IMR-90 (cell line): ENCODE data around the gene CARD8. TPM values are rescaled to one million over a fixed set of nuclear protein-coding genes. Genes with fewer than 3 reads are reported as not detected.

Experiments
- ATAC-seq: fragments of 200-7000 bp; cut with Tn5 transposase; 2 replicates; pipeline ENCODE4 v1.9.1; 2020; ENCODE audit warnings: low read depth, mild to moderate bottlenecking, moderate library complexity
- BruUV-seq: library from RNA; stranded (reverse); fragments of 400-500 nt; replicated peaks from 2 replicates; lab custom pipeline; 2021; lab: Mats Ljungman, UMichigan
- CTCF ChIA-PET: fragments of 300-600 bp; formaldehyde crosslinking; extraction: SDS; loops from one replicate; lab custom pipeline; 2021; ENCODE audit warnings: antibody characterized with exemption; lab: Yijun Ruan, JAX
- POLR2A ChIA-PET: fragments of 300-600 bp; sonication (Branson Sonifier 250); formaldehyde crosslinking; loops from one replicate; lab custom pipeline; 2022; ENCODE audit warnings: antibody characterized with exemption; ENCODE audit not compliant: unreplicated experiment; lab: Charles Lee
- DNase-seq: peaks from one replicate; pipeline ENCODE4 v3.0.0; 2013
- H2AFZ ChIP-seq: replicated peaks from 2 replicates; pipeline ENCODE3; 2013; ENCODE audit warnings: low read length, mild to moderate bottlenecking; ENCODE audit not compliant: poor library complexity
- H2AK5ac ChIP-seq: 2 replicates; pipeline ENCODE4 v1.6.1; 2013; ENCODE audit warnings: low read depth, low read length, inconsistent platforms
- H2AK9ac ChIP-seq: replicated peaks from 2 replicates; pipeline ENCODE3; 2013; ENCODE audit warnings: mild to moderate bottlenecking, low read depth, low read length, moderate library complexity; ENCODE audit not compliant: poor library complexity
- H2BK120ac ChIP-seq: 2 replicates; pipeline ENCODE4 v1.6.1; 2013; ENCODE audit warnings: low read depth, low read length, inconsistent platforms
- H2BK15ac ChIP-seq: 3 replicates; pipeline ENCODE4 v1.6.1; 2013; ENCODE audit warnings: low read depth, low read length, inconsistent platforms
- H2BK20ac ChIP-seq: 2 replicates; pipeline ENCODE4 v1.6.1; 2013; ENCODE audit warnings: low read depth, mild to moderate bottlenecking, inconsistent platforms, low read length, moderate library complexity
- H2BK5ac ChIP-seq: 2 replicates; pipeline ENCODE4 v1.6.1; 2013; ENCODE audit warnings: mild to moderate bottlenecking, low read depth, low read length, inconsistent platforms; ENCODE audit not compliant: poor library complexity, severe bottlenecking
- H3K14ac ChIP-seq: replicated peaks from 2 replicates; pipeline ENCODE4 v1.6.1; 2013; ENCODE audit warnings: low read depth, low read length, inconsistent platforms
- H3K18ac ChIP-seq: 2 replicates; pipeline ENCODE4 v1.6.1; 2013; ENCODE audit warnings: low read depth, low read length, control low read depth
- H3K23ac ChIP-seq: 2 replicates; pipeline ENCODE4 v1.6.1; 2013; ENCODE audit warnings: low read depth, low read length, inconsistent platforms
- H3K27ac ChIP-seq: 2 replicates; pipeline ENCODE4 v1.5.1; 2013; ENCODE audit warnings: mild to moderate bottlenecking, control low read depth, low read length; ENCODE audit not compliant: insufficient read depth
- H3K27me3 ChIP-seq: 2 replicates; pipeline ENCODE4 v1.6.1; 2013; ENCODE audit warnings: low read length; ENCODE audit not compliant: control insufficient read depth, insufficient read depth
- H3K36me3 ChIP-seq: 2 replicates; pipeline ENCODE4 v1.6.1; 2013; ENCODE audit warnings: low read length, mixed read lengths; ENCODE audit not compliant: control insufficient read depth, insufficient read depth
- H3K4ac ChIP-seq: 2 replicates; pipeline ENCODE4 v1.6.1; 2013; ENCODE audit warnings: low read depth, low read length, inconsistent platforms
- H3K4me1 ChIP-seq: 2 replicates; pipeline ENCODE4 v1.6.1; 2013; ENCODE audit warnings: low read length, mixed read lengths; ENCODE audit not compliant: control insufficient read depth, insufficient read depth
- H3K4me2 ChIP-seq: 2 replicates; pipeline ENCODE4 v1.6.1; 2013; ENCODE audit warnings: low read depth, mild to moderate bottlenecking, control low read depth, low read length, moderate library complexity
- H3K4me3 ChIP-seq: 2 replicates; pipeline ENCODE4 v1.5.1; 2013; ENCODE audit warnings: low read depth, mild to moderate bottlenecking, control low read depth, low read length, moderate library complexity; ENCODE audit not compliant: insufficient read depth
- H3K56ac ChIP-seq: 2 replicates; pipeline ENCODE4 v1.6.1; 2013; ENCODE audit warnings: low read length, inconsistent platforms; ENCODE audit not compliant: insufficient read depth; ENCODE audit errors: extremely low read depth
- H3K79me1 ChIP-seq, 2 experiments: 2 replicates each; pipeline ENCODE4 v1.6.1; 2013; ENCODE audit warnings: low read length in 2 of 2, inconsistent platforms in 1 of 2, low read depth in 1 of 2
- H3K9ac ChIP-seq: 2 replicates; pipeline ENCODE4 v1.6.1; 2013; ENCODE audit warnings: low read depth, low read length, control low read depth
- H3K9me1 ChIP-seq: 2 replicates; pipeline ENCODE4 v1.6.1; 2013; ENCODE audit warnings: low read length, inconsistent platforms; ENCODE audit not compliant: insufficient read depth
- H3K9me3 ChIP-seq: 2 replicates; pipeline ENCODE4 v1.6.1; 2013; ENCODE audit warnings: low read length; ENCODE audit not compliant: control insufficient read depth, insufficient read depth
- H4K20me1 ChIP-seq: 2 replicates; pipeline ENCODE4 v1.6.1; 2013; ENCODE audit warnings: low read length, inconsistent platforms; ENCODE audit not compliant: insufficient read depth
- H4K5ac ChIP-seq: 2 replicates; pipeline ENCODE4 v1.6.1; 2013; ENCODE audit warnings: mild to moderate bottlenecking, low read depth, low read length, control low read depth
- H4K8ac ChIP-seq, 2 experiments: 2 replicates each; pipeline ENCODE4 v1.6.1; 2013; ENCODE audit warnings: low read depth in 2 of 2, low read length in 2 of 2, control low read depth in 1 of 2, inconsistent platforms in 1 of 2
- H4K91ac ChIP-seq: 2 replicates; pipeline ENCODE4 v1.6.1; 2013; ENCODE audit warnings: low read depth, low read length, inconsistent platforms; ENCODE audit not compliant: insufficient read depth
- BHLHE40 ChIP-seq: fragments of 150-350 bp; IDR thresholded peaks from 2 replicates; pipeline ENCODE4 v1.6.1; 2016; ENCODE audit warnings: mild to moderate bottlenecking, low read depth, low read length
- CHD1 ChIP-seq: IDR thresholded peaks from 2 replicates; pipeline ENCODE4 v1.6.1; 2012; ENCODE audit warnings: low read depth, low read length, improper control_type of control experiment
- CTCF ChIP-seq: conservative IDR thresholded peaks from 2 replicates; pipeline ENCODE4 v1.5.1; 2012; ENCODE audit warnings: mild to moderate bottlenecking, low read depth, low read length, improper control_type of control experiment
- FOS ChIP-seq: fragments of 150-350 bp; IDR thresholded peaks from 2 replicates; pipeline ENCODE4 v1.6.1; 2016; ENCODE audit warnings: low read depth, low read length
- MAFK ChIP-seq: IDR thresholded peaks from 2 replicates; pipeline ENCODE4 v1.6.1; 2012; ENCODE audit warnings: low read depth, low read length, improper control_type of control experiment
- MAZ ChIP-seq: IDR thresholded peaks from 2 replicates; pipeline ENCODE4 v1.6.1; 2012; ENCODE audit warnings: low read depth, mild to moderate bottlenecking, low read length, improper control_type of control experiment, moderate library complexity, borderline replicate concordance
- NFE2L2 ChIP-seq: fragments of 150-350 bp; IDR thresholded peaks from 2 replicates; pipeline ENCODE4 v1.6.1; 2016; ENCODE audit warnings: low read depth, mild to moderate bottlenecking, low read length
- POLR2A ChIP-seq: IDR thresholded peaks from 2 replicates; pipeline ENCODE4 v1.6.1; 2012; ENCODE audit warnings: mild to moderate bottlenecking, low read depth, low read length
- RAD21 ChIP-seq: IDR thresholded peaks from 2 replicates; pipeline ENCODE4 v1.6.1; 2012; ENCODE audit warnings: low read length, improper control_type of control experiment
- USF2 ChIP-seq: fragments of 150-350 bp; IDR thresholded peaks from 2 replicates; pipeline ENCODE4 v1.6.1; 2017; ENCODE audit warnings: mild to moderate bottlenecking, antibody characterized with exemption, low read length, low read depth
- whole genome bisulfite sequencing, 2 experiments: methylation state at CpG; one replicate each; pipeline versions ENCODE4 v1.1.5 to v1.1.7; 2013; ENCODE audit warnings: missing lambda C conversion rate in 2 of 2; ENCODE audit not compliant: insufficient read length in 1 of 2; ENCODE audit errors: extremely low coverage in 2 of 2; 5-methylcytosine and 5-hydroxymethylcytosine counted together
- dilution Hi-C: fragments of 300-500 bp; cut with HindIII; formaldehyde crosslinking; loops from one replicate; pipeline ENCODE4 v1.14.3; 2018; ENCODE audit warnings: low sequenced_read_pairs; ENCODE audit not compliant: unreplicated experiment
- in situ Hi-C: fragments of 300-500 bp; cut with MboI; formaldehyde crosslinking; loops from 3 replicates; pipeline ENCODE4 v1.14.3; 2019; ENCODE audit warnings: low sequenced_read_pairs, inconsistent platforms, mixed read lengths
- intact Hi-C: fragments of 100-400 bp; cut with micrococcal nuclease; formaldehyde crosslinking; loops from 2 replicates; pipeline ENCODE4 v1.10.0; 2022
- polyA plus RNA-seq, 3 experiments: library from polyadenylated mRNA; depleted of rRNA; stranded (reverse); fragments of >200 nt; gene quantifications; 2 replicates each; pipeline ENCODE4 v1.2.3, GENCODE V29; 2012; ENCODE audit warnings: low replicate concordance in 1 of 3
- total RNA-seq: library from RNA; depleted of rRNA; stranded (reverse); fragments of >200 nt; gene quantifications from 2 replicates; pipeline ENCODE4 v1.2.3, GENCODE V29; 2012

Gene CARD8
- total and polyA plus RNA-seq, 2 of the 4 experiments (the other 2 are of a cell fraction), result 11.3 to 15.5 TPM

GRCh38 chr19:48175578-48175977, 80.1 kb downstream of the CARD8 start:
- Histone ChIP-seq H3K14ac (no peak overlapping the region), H2AK5ac (no peak overlapping the region), H3K9me1 (no peaks in the 10 kb centered on the region; the same call in 1 of the 2 replicates), H3K23ac (no peak overlapping the region), H4K5ac (no peak overlapping the region), H3K4ac (no peak overlapping the region), H3K9ac (no peak overlapping the region), H3K4me2 (no peak overlapping the region), H4K20me1 (no peaks in the 10 kb centered on the region), H3K18ac (no peak overlapping the region), H3K4me3 (no peak overlapping the region), H2AFZ (no peak overlapping the region), H2BK15ac (no peak overlapping the region), H3K27ac (no peak overlapping the region), H3K36me3 (peaks cover 19% of the 10 kb centered on the region), H4K8ac (no peak overlapping the region), H2BK20ac (no peak overlapping the region), H3K27me3 (no peaks in the 10 kb centered on the region), H2BK5ac (no peak overlapping the region), H3K79me1 (peaks cover 14 to 35% of the 10 kb centered on the region in 2 experiments), H3K9me3 (no peaks in the 10 kb centered on the region), H3K4me1 (peaks cover 2% of the 10 kb centered on the region), H4K91ac (no peak overlapping the region), H3K56ac (no peak overlapping the region), H2BK120ac (no peak overlapping the region), H2AK9ac (no peak overlapping the region)
- dilution Hi-C loops (no loop called here), in situ Hi-C loops (no loop called here), intact Hi-C loops (no loop called here)
- POLR2A ChIA-PET, result no interaction called here
- TF ChIP-seq BHLHE40 (no peak), USF2 (no peak), POLR2A (no peak), CTCF (no peak), FOS (no peak), NFE2L2 (no peak), CHD1 (no peak), MAFK (no peak), MAZ (no peak), RAD21 (no peak)
- no peak for ATAC-seq
- BruUV-seq, result no TSS peak
- WGBS, 2 experiments, result no CpG with 5 or more reads among the region's 10 CpGs
- DNase-seq, result no peak
- CTCF ChIA-PET, result no interaction called here
